SU-DHL-6 (cell line): ENCODE data around the gene CDK16.

ENCODE experiments used
- CTCF ChIP-seq: fragments of 200-600 bp; sonication (generic); IDR thresholded peaks from one replicate; pipeline ENCODE4 v1.5.1; 2017; ENCODE audit warnings: antibody characterized with exemption, mild to moderate bottlenecking, low read length, moderate library complexity; ENCODE audit not compliant: insufficient read depth, poor library complexity, severe bottlenecking
- EZH2phosphoT487 ChIP-seq: fragments of 200-600 bp; sonication (generic), shearing (Covaris generic); conservative IDR thresholded peaks from 2 replicates; pipeline ENCODE4 v1.6.1; 2018; ENCODE audit warnings: mild to moderate bottlenecking, antibody characterized with exemption, low read length, moderate library complexity, mixed read lengths

- TF ChIP-seq CTCF: no peak
- no peak for TF ChIP-seq EZH2phosphoT487
These were observed 27.8 kb upstream of the CDK16 start for GRCh38 chrX:47190445-47191269.
